Measurements from ENCODE around the gene POR. TPM values are rescaled to one million over a fixed set of nuclear protein-coding genes. Genes with fewer than 3 reads are reported as not detected.

Gene POR
- total and polyA plus RNA-seq, 2 of the 8 experiments (the other 6 are each of a cell fraction or from before 2014, with no cell fraction given) = 98.7 to 144 TPM

GRCh38 chr7:75950111-75950681 is 35.2 kb downstream of the POR start:
- CTCF ChIA-PET (ENCODE audit: partially characterized antibody) = interaction anchor here (0.7 to 1.7 kb wide), 8 partner anchors 9 to 78 kb away, joined by 3 to 4 read pairs (median 3); no protein-coding TSS in a partner anchor
- no peak overlapping the region for H3K23ac ChIP-seq (ENCODE audit: insufficient read length)

More at GRCh38 chr7:75950111-75950681, 35.2 kb downstream of the POR start:
- no peak overlapping the region for H3K27ac ChIP-seq (ENCODE audit: low read depth, low read length)
- DNase-seq (ENCODE audit: low read depth in 1 of 2, low spot score in 2 of 2) = no peak
- peaks cover 8% of the 10 kb centered on the region; the same call in 1 of the 2 replicates for H3K79me1 ChIP-seq (ENCODE audit: low read depth, low read length)
- no peak overlapping the region for H2AFZ ChIP-seq (ENCODE audit: low read length)
- POLR2A ChIA-PET (ENCODE audit: partially characterized antibody) = interaction anchor here (1.1 to 1.8 kb wide), 4 partner anchors 10 to 67 kb away, joined by 3 to 9 read pairs (median 5); no protein-coding TSS in a partner anchor
- H2BK5ac ChIP-seq (ENCODE audit: low read depth, low read length) = no peak overlapping the region
- no peak overlapping the region for H4K8ac ChIP-seq (ENCODE audit: extremely low read depth, insufficient read depth, low read length)
- no peak overlapping the region for H2BK120ac ChIP-seq (replicated peaks; ENCODE audit: low read depth, low read length)
- H2BK20ac ChIP-seq (ENCODE audit: low read length) = no peak overlapping the region
- no peak overlapping the region for H3K9ac ChIP-seq (replicated peaks in 1 of 4; ENCODE audit: extremely low read depth in 1 of 4, low read depth in 3 of 4, low read length in 3 of 4)
- TF ChIP-seq, protein P1, sequence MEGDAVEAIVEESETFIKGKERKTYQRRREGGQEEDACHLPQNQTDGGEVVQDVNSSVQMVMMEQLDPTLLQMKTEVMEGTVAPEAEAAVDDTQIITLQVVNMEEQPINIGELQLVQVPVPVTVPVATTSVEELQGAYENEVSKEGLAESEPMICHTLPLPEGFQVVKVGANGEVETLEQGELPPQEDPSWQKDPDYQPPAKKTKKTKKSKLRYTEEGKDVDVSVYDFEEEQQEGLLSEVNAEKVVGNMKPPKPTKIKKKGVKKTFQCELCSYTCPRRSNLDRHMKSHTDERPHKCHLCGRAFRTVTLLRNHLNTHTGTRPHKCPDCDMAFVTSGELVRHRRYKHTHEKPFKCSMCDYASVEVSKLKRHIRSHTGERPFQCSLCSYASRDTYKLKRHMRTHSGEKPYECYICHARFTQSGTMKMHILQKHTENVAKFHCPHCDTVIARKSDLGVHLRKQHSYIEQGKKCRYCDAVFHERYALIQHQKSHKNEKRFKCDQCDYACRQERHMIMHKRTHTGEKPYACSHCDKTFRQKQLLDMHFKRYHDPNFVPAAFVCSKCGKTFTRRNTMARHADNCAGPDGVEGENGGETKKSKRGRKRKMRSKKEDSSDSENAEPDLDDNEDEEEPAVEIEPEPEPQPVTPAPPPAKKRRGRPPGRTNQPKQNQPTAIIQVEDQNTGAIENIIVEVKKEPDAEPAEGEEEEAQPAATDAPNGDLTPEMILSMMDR (IDR thresholded peaks at IDR 0.05; ENCODE audit: control extremely low read depth in 1 of 3, insufficient read depth in 1 of 3, low read depth in 1 of 3, low read length in 3 of 3) = no peak
- no peak for TF ChIP-seq MAX (IDR thresholded peaks at IDR 0.05)
- no peak for TF ChIP-seq CBX8 (IDR thresholded peaks at IDR 0.05; ENCODE audit: borderline replicate concordance, low read depth, low read length)
- TF ChIP-seq MAFK (IDR thresholded peaks at IDR 0.05; ENCODE audit: low read depth, low read length) = no peak
- TF ChIP-seq, protein P2, sequence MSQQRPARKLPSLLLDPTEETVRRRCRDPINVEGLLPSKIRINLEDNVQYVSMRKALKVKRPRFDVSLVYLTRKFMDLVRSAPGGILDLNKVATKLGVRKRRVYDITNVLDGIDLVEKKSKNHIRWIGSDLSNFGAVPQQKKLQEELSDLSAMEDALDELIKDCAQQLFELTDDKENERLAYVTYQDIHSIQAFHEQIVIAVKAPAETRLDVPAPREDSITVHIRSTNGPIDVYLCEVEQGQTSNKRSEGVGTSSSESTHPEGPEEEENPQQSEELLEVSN (IDR thresholded peaks at IDR 0.05) = no peak
- no peak overlapping the region for H2AK5ac ChIP-seq (ENCODE audit: low read depth, low read length)
- peaks cover 1 to 13% of the 10 kb centered on the region in 2 experiments for H4K20me1 ChIP-seq (replicated peaks in 1 of 2; ENCODE audit: control insufficient read depth in 1 of 2, insufficient read depth in 2 of 2, low read length in 2 of 2)
- H4K91ac ChIP-seq (replicated peaks; ENCODE audit: insufficient read length, low read length) = no peak overlapping the region
- peaks cover 2 to 12% (median 7%) of the 10 kb centered on the region in 4 experiments; a peak in 5 of 8 replicates for H3K36me3 ChIP-seq (ENCODE audit: control insufficient read depth in 2 of 4, insufficient read depth in 4 of 4, low read length in 3 of 4)
- FAIRE-seq = no peak
- H4K5ac ChIP-seq (ENCODE audit: insufficient read length, low read depth, low read length) = no peak overlapping the region
- H3K56ac ChIP-seq (replicated peaks; ENCODE audit: insufficient read length, low read depth, low read length) = no peak overlapping the region
- 92% methylated on average over 15 of the region's 15 CpGs; no CpG with 5 or more reads in 1 of the 2 experiments for WGBS, 2 experiments (ENCODE audit: extremely low coverage in 1 of 2, insufficient coverage in 1 of 2, insufficient read length in 1 of 2, insufficient replicate concordance in 2 of 2, low coverage in 1 of 2, low lambda C conversion rate in 2 of 2, missing lambda C conversion rate in 1 of 2)
- peaks cover 0 to 35% of the 10 kb centered on the region in 2 experiments; a peak in 2 of 4 replicates for H3K79me2 ChIP-seq (ENCODE audit: control insufficient read depth in 1 of 2, insufficient read depth in 2 of 2, low read length in 2 of 2)
- no peaks in the 10 kb centered on the region for H3K9me3 ChIP-seq (ENCODE audit: insufficient read depth in 2 of 2, low read depth in 1 of 2, low read length in 1 of 2)
- H3K4me2 ChIP-seq (ENCODE audit: insufficient read depth in 1 of 2, low read depth in 2 of 2, low read length in 2 of 2) = no peak overlapping the region
- H3K4me3 ChIP-seq (ENCODE audit: extremely low read depth in 1 of 4, insufficient read depth in 2 of 4, low read depth in 3 of 4, low read length in 4 of 4) = no peak overlapping the region
- H3K4ac ChIP-seq (replicated peaks; ENCODE audit: insufficient read length, low read depth, low read length) = no peak overlapping the region
- H2BK15ac ChIP-seq (ENCODE audit: low read length) = no peak overlapping the region
- H3K18ac ChIP-seq (ENCODE audit: extremely low read depth, low read length) = no peak overlapping the region
- H2BK12ac ChIP-seq (ENCODE audit: low read depth, low read length) = no peak overlapping the region
- no peaks in the 10 kb centered on the region for H3K27me3 ChIP-seq (replicated peaks in 1 of 4; ENCODE audit: control insufficient read depth in 3 of 4, extremely low read depth in 1 of 4, insufficient read depth in 3 of 4, low read length in 3 of 4)
- H3K23me2 ChIP-seq (ENCODE audit: low read depth, low read length) = no peaks in the 10 kb centered on the region
- H3K14ac ChIP-seq (ENCODE audit: insufficient read length) = no peak overlapping the region
- no peaks in the 10 kb centered on the region; a peak in 1 of 7 replicates for H3K4me1 ChIP-seq (replicated peaks in 1 of 4; ENCODE audit: control insufficient read depth in 3 of 4, insufficient read depth in 4 of 4, low read length in 3 of 4)
